Ectodermal cell (in vitro differentiated cells): Measurements from ENCODE around the gene HAND1.

ENCODE experiments used
- H3K27ac ChIP-seq: 2 replicates; pipeline ENCODE4 v1.7.0; 2013; ENCODE audit warnings: mild to moderate bottlenecking, low read depth, low read length; ENCODE audit not compliant: insufficient read depth, poor library complexity, severe bottlenecking
- H3K27me3 ChIP-seq: 2 replicates; pipeline ENCODE4 v1.7.0; 2013; ENCODE audit warnings: mild to moderate bottlenecking, low read length; ENCODE audit not compliant: insufficient read depth, control insufficient read depth, poor library complexity, severe bottlenecking
- H3K36me3 ChIP-seq: one replicate; pipeline ENCODE4 v1.7.0; 2013; ENCODE audit warnings: low read length; ENCODE audit not compliant: control insufficient read depth, insufficient read depth
- H3K4me1 ChIP-seq: one replicate; pipeline ENCODE4 v1.7.0; 2013; ENCODE audit warnings: low read length; ENCODE audit not compliant: control insufficient read depth, insufficient read depth
- H3K4me3 ChIP-seq: 2 replicates; pipeline ENCODE4 v1.7.0; 2013; ENCODE audit warnings: low read depth, low read length, control low read depth; ENCODE audit not compliant: insufficient read depth
- H3K9me3 ChIP-seq: 2 replicates; pipeline ENCODE4 v1.7.0; 2013; ENCODE audit warnings: mild to moderate bottlenecking, low read length, moderate library complexity; ENCODE audit not compliant: control insufficient read depth
- WGBS, 2 experiments: methylation state at CpG; one replicate each; pipeline ENCODE4 v1.1.7; 2013; ENCODE audit warnings: missing lambda C conversion rate in 2 of 2; 5-methylcytosine and 5-hydroxymethylcytosine counted together

HAND1 gene

GRCh38 chr5:154479944-154480750, 2.1 kb upstream of the HAND1 start:
- Histone ChIP-seq H3K4me1 (peaks cover 45% of the 10 kb centered on the region), H3K4me3 (no peak overlapping the region), H3K27ac (no peak overlapping the region), H3K36me3 (no peaks in the 10 kb centered on the region), H3K9me3 (no peaks in the 10 kb centered on the region), H3K27me3 (peaks cover 100% of the 10 kb centered on the region)
- WGBS, 2 experiments = 3% methylated on average over 31 of the region's 31 CpGs

DNA sequence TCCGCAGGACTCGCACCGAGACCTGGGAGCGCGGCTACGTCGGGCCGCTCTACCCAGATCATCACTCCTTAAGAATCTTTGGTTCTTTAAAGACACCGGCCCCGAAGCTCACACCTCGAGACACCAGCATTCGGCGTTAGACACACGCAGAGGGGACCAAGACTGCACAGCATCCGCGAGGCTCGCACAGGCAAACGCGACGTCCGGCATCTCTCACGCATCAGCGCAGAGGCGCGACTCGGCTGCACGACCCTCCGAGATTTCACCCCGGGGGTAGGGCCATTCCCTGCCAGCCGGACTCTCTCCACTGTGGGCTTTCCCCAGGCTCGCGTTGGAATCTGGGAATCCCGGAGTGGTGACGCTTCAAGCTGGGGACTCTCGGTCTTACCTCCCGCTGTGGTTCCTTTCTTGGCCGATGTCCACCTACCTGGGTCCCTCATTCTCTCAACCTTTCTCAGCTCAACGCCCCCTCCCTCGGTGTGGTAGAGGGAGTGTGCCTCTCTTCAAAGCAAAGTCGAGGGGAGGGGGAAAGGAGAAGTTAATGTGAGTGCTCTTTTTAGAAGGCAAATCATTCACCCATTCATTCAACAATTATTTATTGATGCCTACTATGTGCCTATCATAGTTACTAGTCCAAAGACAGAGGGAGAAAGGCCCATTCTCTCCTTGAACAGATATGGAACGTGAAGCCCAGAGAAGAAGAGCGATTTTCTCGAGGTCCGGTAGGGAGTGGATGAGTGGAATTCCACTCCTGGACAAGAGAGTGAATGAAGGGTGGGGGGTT, 1.3 kb upstream of the HAND1 start:
- H3K9me3 ChIP-seq = no peaks in the 10 kb centered on the region
- no peak overlapping the region for H3K27ac ChIP-seq
- H3K27me3 ChIP-seq = peaks cover 100% of the 10 kb centered on the region
- no peaks in the 10 kb centered on the region for H3K36me3 ChIP-seq
- 1% methylated on average over 41 of the region's 44 CpGs for WGBS, 2 experiments
- H3K4me1 ChIP-seq = peaks cover 42% of the 10 kb centered on the region
- peak overlapping the region; percentile 16 for H3K4me3 ChIP-seq

GRCh38 chr5:154478752-154479159, 729 bp upstream of the HAND1 start:
- H3K27me3 ChIP-seq = peaks cover 100% of the 10 kb centered on the region
- H3K27ac ChIP-seq = no peak overlapping the region
- H3K36me3 ChIP-seq = no peaks in the 10 kb centered on the region
- H3K4me3 ChIP-seq = peak overlapping the region; percentile 16
- WGBS, 2 experiments = 1% methylated on average over 27 of the region's 27 CpGs
- peaks cover 36% of the 10 kb centered on the region for H3K4me1 ChIP-seq
- no peaks in the 10 kb centered on the region for H3K9me3 ChIP-seq

GRCh38 chr5:154477382-154478223, 424 bp downstream of the HAND1 start:
- WGBS, 2 experiments = 1% methylated on average over 68 of the region's 68 CpGs
- Histone ChIP-seq H3K4me3 (peak overlapping the region; percentile 16), H3K4me1 (peaks cover 38% of the 10 kb centered on the region), H3K9me3 (no peaks in the 10 kb centered on the region), H3K27me3 (peaks cover 100% of the 10 kb centered on the region), H3K36me3 (no peaks in the 10 kb centered on the region), H3K27ac (no peak overlapping the region)

GRCh38 chr5:154476354-154477205, 1.4 kb downstream of the HAND1 start:
- Histone ChIP-seq H3K27ac (no peak overlapping the region), H3K4me3 (peak overlapping the region; percentile 1), H3K36me3 (no peaks in the 10 kb centered on the region), H3K9me3 (no peaks in the 10 kb centered on the region), H3K4me1 (peaks cover 38% of the 10 kb centered on the region), H3K27me3 (peaks cover 100% of the 10 kb centered on the region)
- WGBS, 2 experiments = 1% methylated on average over 38 of the region's 38 CpGs

GRCh38 chr5:154475591-154476353, 2.3 kb downstream of the HAND1 start:
- H3K27ac ChIP-seq = no peak overlapping the region
- H3K4me3 ChIP-seq = peak overlapping the region; percentile 1
- WGBS, 2 experiments = 1% methylated on average over 46 of the region's 46 CpGs

GRCh38 chr5:154474396-154475334, 3.4 kb downstream of the HAND1 start:
- 3 to 4% methylated on average over 17 of the region's 17 CpGs for WGBS, 2 experiments
- Histone ChIP-seq H3K4me3 (no peak overlapping the region), H3K9me3 (no peaks in the 10 kb centered on the region), H3K27ac (no peak overlapping the region), H3K4me1 (peaks cover 32% of the 10 kb centered on the region), H3K27me3 (peaks cover 100% of the 10 kb centered on the region), H3K36me3 (no peaks in the 10 kb centered on the region)

More at GRCh38 chr5:154475591-154476353, 2.3 kb downstream of the HAND1 start:
- H3K36me3 ChIP-seq = no peaks in the 10 kb centered on the region
- H3K9me3 ChIP-seq = no peaks in the 10 kb centered on the region
- H3K4me1 ChIP-seq = peaks cover 38% of the 10 kb centered on the region
- H3K27me3 ChIP-seq = peaks cover 100% of the 10 kb centered on the region

- Histone ChIP-seq H3K27ac (no peak overlapping the region), H3K9me3 (no peaks in the 10 kb centered on the region), H3K4me1 (peaks cover 25% of the 10 kb centered on the region), H3K27me3 (peaks cover 100% of the 10 kb centered on the region), H3K4me3 (no peak overlapping the region), H3K36me3 (no peaks in the 10 kb centered on the region)
- 1 to 2% methylated on average over 38 to 40 of the region's 40 CpGs for WGBS, 2 experiments
Measured at GRCh38 chr5:154473581-154474283, 4.3 kb downstream of the HAND1 start.
